Endothelial cell of umbilical vein (primary cell): ENCODE measurements around the gene SCN1B. TPM values are rescaled to one million over a fixed set of nuclear protein-coding genes. Genes with fewer than 3 reads are reported as not detected.

ENCODE experiments used
- BruUV-seq: library from RNA; stranded (reverse); fragments of 400-500 nt; replicated peaks from 2 replicates; lab custom pipeline; 2021; lab: Mats Ljungman, UMichigan
- CTCF ChIA-PET: fragments of 300-600, 350-600 bp; sonication (Branson Sonifier 250); formaldehyde crosslinking; loops from one replicate; lab custom pipeline; 2021; ENCODE audit warnings: antibody characterized with exemption, inconsistent platforms; lab: Charles Lee
- POLR2A ChIA-PET: fragments of 300-600, 350-600 bp; sonication (Branson Sonifier 250); formaldehyde crosslinking; loops from one replicate; lab custom pipeline; 2021; ENCODE audit warnings: antibody characterized with exemption, inconsistent platforms; lab: Charles Lee
- DNase-seq: peaks from one replicate; pipeline ENCODE4 v3.0.0-alpha.2; 2011; ENCODE audit warnings: low read depth, low spot score
- FAIRE-seq: peaks from 2 replicates; lab custom pipeline; 2011; peaks lifted over from hg19 to GRCh38; lab: Jason Lieb, UNC
- H2AFZ ChIP-seq: 2 replicates; pipeline ENCODE4 v1.6.0; 2012; ENCODE audit warnings: low read depth, low read length, control low read depth, inconsistent platforms
- H3K27ac ChIP-seq: 2 replicates; pipeline ENCODE4 v1.5.1; 2011; ENCODE audit warnings: low read depth, mild to moderate bottlenecking, control low read depth, low read length, moderate library complexity; ENCODE audit not compliant: insufficient read depth
- H3K27me3 ChIP-seq, 2 experiments: 2 replicates each; pipeline versions ENCODE4 v1.6.0 to v1.6.1; 2011; ENCODE audit warnings: low read length in 2 of 2, mixed read lengths in 1 of 2; ENCODE audit not compliant: control insufficient read depth in 2 of 2, insufficient read depth in 2 of 2
- H3K36me3 ChIP-seq, 2 experiments: 2 replicates in 1 of 2; 3 replicates in 1 of 2; pipeline ENCODE4 v1.5.1; 2011; ENCODE audit warnings: low read length in 2 of 2, mild to moderate bottlenecking in 1 of 2, moderate library complexity in 1 of 2; ENCODE audit not compliant: control insufficient read depth in 2 of 2, insufficient read depth in 2 of 2; ENCODE audit errors: extremely low read depth in 1 of 2
- H3K4me1 ChIP-seq: 3 replicates; pipeline ENCODE4 v1.5.1; 2011; ENCODE audit warnings: mild to moderate bottlenecking, low read length; ENCODE audit not compliant: control insufficient read depth, insufficient read depth; ENCODE audit errors: extremely low read depth
- H3K4me2 ChIP-seq: 2 replicates; pipeline ENCODE4 v1.6.1; 2011; ENCODE audit warnings: low read length, control low read depth, mixed read lengths; ENCODE audit not compliant: insufficient read depth
- H3K4me3 ChIP-seq, 3 experiments: fragments of 200-600 bp in 1 of 3; sonication (generic), shearing (Covaris generic) in 1 of 3; replicated peaks in 1 of 3; 2 replicates each; pipeline ENCODE4 v1.5.1; 2011 to 2016; ENCODE audit warnings: control low read depth in 3 of 3, low read length in 3 of 3, mild to moderate bottlenecking in 2 of 3, inconsistent platforms in 1 of 3, low read depth in 1 of 3, moderate library complexity in 1 of 3; ENCODE audit not compliant: insufficient read depth in 1 of 3
- H3K79me2 ChIP-seq: 2 replicates; pipeline ENCODE4 v1.6.0; 2012; ENCODE audit warnings: low read length, inconsistent platforms; ENCODE audit not compliant: control insufficient read depth, insufficient read depth
- H3K9ac ChIP-seq: replicated peaks from 2 replicates; pipeline ENCODE3; 2011; ENCODE audit warnings: low read length, control low read depth; ENCODE audit not compliant: insufficient read depth; ENCODE audit errors: extremely low read depth
- H3K9me1 ChIP-seq: replicated peaks from 3 replicates; pipeline ENCODE4 v1.6.0; 2011; ENCODE audit warnings: mild to moderate bottlenecking, low read length; ENCODE audit not compliant: control insufficient read depth, insufficient read depth; ENCODE audit errors: extremely low read depth
- H3K9me3 ChIP-seq: replicated peaks from 2 replicates; pipeline ENCODE4 v1.5.1; 2012; ENCODE audit warnings: low read length, inconsistent platforms; ENCODE audit not compliant: control insufficient read depth, insufficient read depth
- H4K20me1 ChIP-seq: replicated peaks from 2 replicates; pipeline ENCODE3; 2011; ENCODE audit warnings: mild to moderate bottlenecking, low read length; ENCODE audit not compliant: control insufficient read depth, insufficient read depth; ENCODE audit errors: extremely low read depth
- CTCF ChIP-seq, 2 donors: IDR thresholded peaks; 1 replicate in 1 of 2; 2 replicates in 1 of 2; pipeline ENCODE4 v1.5.1; 2011; ENCODE audit warnings: low read length in 2 of 2, mild to moderate bottlenecking in 2 of 2, moderate library complexity in 2 of 2, control low read depth in 1 of 2, inconsistent platforms in 1 of 2, low read depth in 1 of 2; ENCODE audit not compliant: insufficient read depth in 1 of 2; ENCODE audit errors: extremely low read depth in 1 of 2
- EZH2 ChIP-seq: IDR thresholded peaks from 2 replicates; pipeline ENCODE4 v1.6.1; 2012; ENCODE audit warnings: borderline replicate concordance, low read depth, mild to moderate bottlenecking, moderate library complexity, low read length, inconsistent platforms; ENCODE audit not compliant: severe bottlenecking
- FOS ChIP-seq: IDR thresholded peaks from 2 replicates; pipeline ENCODE4 v1.6.1; 2011; ENCODE audit warnings: mild to moderate bottlenecking, low read length, moderate library complexity, borderline replicate concordance; ENCODE audit not compliant: insufficient read depth
- GATA2 ChIP-seq: IDR thresholded peaks from 2 replicates; pipeline ENCODE4 v1.7.0; 2011; ENCODE audit warnings: low read depth, mild to moderate bottlenecking, moderate library complexity, mixed read lengths, low read length; ENCODE audit not compliant: insufficient read length, insufficient read depth
- JUN ChIP-seq: IDR thresholded peaks from 2 replicates; pipeline ENCODE4 v1.6.1; 2011; ENCODE audit warnings: borderline replicate concordance, low read depth; ENCODE audit not compliant: insufficient read length, insufficient read depth
- MAX ChIP-seq: IDR thresholded peaks from 2 replicates; pipeline ENCODE4 v1.6.1; 2011; ENCODE audit not compliant: insufficient read depth, insufficient read length
- MYC ChIP-seq: IDR thresholded peaks from one replicate; pipeline ENCODE4 v1.6.1; 2011; ENCODE audit warnings: mild to moderate bottlenecking, low read depth, low read length
- POLR2A ChIP-seq: IDR thresholded peaks from 2 replicates; pipeline ENCODE4 v1.6.1; 2012; ENCODE audit warnings: low read depth, mild to moderate bottlenecking, control low read depth, low read length
- POLR2AphosphoS5 ChIP-seq: IDR thresholded peaks from 2 replicates; pipeline ENCODE4 v1.6.1; 2012; ENCODE audit warnings: low read depth, mild to moderate bottlenecking, control low read depth, low read length, moderate library complexity; ENCODE audit not compliant: insufficient read depth
- dilution Hi-C: fragments of 300-500 bp; cut with MboI; formaldehyde crosslinking; loops from one replicate; pipeline ENCODE4 v1.15.0; 2019; ENCODE audit warnings: low sequenced_read_pairs; ENCODE audit not compliant: extremely low pct_ligation_motif_present
- intact Hi-C: fragments of 100-400 bp; cut with micrococcal nuclease; formaldehyde crosslinking; loops from one replicate; pipeline ENCODE4 v1.10.0; 2022
- polyA plus RNA-seq, 4 experiments: library from polyadenylated mRNA; depleted of rRNA in 3 of 4; stranded (reverse) in 3 of 4; unstranded in 1 of 4; fragments of >200 nt; gene quantifications; 2 replicates each; pipeline versions ENCODE4 v1.2.1 to v1.2.3, GENCODE V29; 2011 to 2012; ENCODE audit warnings: missing spikeins in 1 of 4
- total RNA-seq: library from RNA; stranded (reverse); gene quantifications from 2 replicates; pipeline ENCODE4 v1.2.3, GENCODE V29; 2021

Gene SCN1B
- total and polyA plus RNA-seq, 2 donors (not counting 3 experiments of a cell fraction or from before 2014, with no cell fraction given) = 11.2 to 14.2 TPM

- no TSS peak for BruUV-seq
- Histone ChIP-seq H3K79me2 (no peaks in the 10 kb centered on the region), H3K4me3 (no peak overlapping the region), H3K27ac (no peak overlapping the region), H3K9me3 (no peaks in the 10 kb centered on the region), H4K20me1 (no peaks in the 10 kb centered on the region), H3K9ac (no peak overlapping the region), H3K4me1 (peaks cover 16% of the 10 kb centered on the region), H3K4me2 (no peak overlapping the region), H3K36me3 (peaks cover 0 to 2% of the 10 kb centered on the region in 2 experiments), H3K9me1 (no peaks in the 10 kb centered on the region), H2AFZ (no peak overlapping the region), H3K27me3 (no peaks in the 10 kb centered on the region)
- FAIRE-seq = no peak
- dilution Hi-C loops = no loop called here
- intact Hi-C loops = loop anchor here (5.0 to 10.0 kb wide), 2 partner anchors 61 to 231 kb away; partner anchors contain the start of gene USF2
- TF ChIP-seq JUN = no peak
- no peak for TF ChIP-seq FOS
- no peak for TF ChIP-seq POLR2A
- no peak for TF ChIP-seq MAX
- no peak for TF ChIP-seq CTCF (IDR thresholded peaks at IDR 0.05; ENCODE audit: extremely low read depth in 1 of 2, insufficient read depth in 1 of 2, low read depth in 1 of 2, low read length in 2 of 2)
- no peak for TF ChIP-seq POLR2AphosphoS5
- TF ChIP-seq MYC = no peak
- no peak for TF ChIP-seq GATA2
- TF ChIP-seq EZH2 = no peak
- ChIA-PET CTCF (no interaction called here), POLR2A (no interaction called here)
- no peak for DNase-seq
Observed at GRCh38 chr19:35033067-35034004, 3.1 kb downstream of the SCN1B start.
